Measurements from ENCODE around the gene CAMK2D. TPM values are rescaled to one million over a fixed set of nuclear protein-coding genes. Genes with fewer than 3 reads are reported as not detected.

The CAMK2D gene
- total and polyA plus RNA-seq, 7 donors = 41.2 to 183 (median 83.8) TPM

- peak overlapping the region; percentile 0 for H3K27ac ChIP-seq
- H3K9me3 ChIP-seq = no peaks in the 10 kb centered on the region
- 36 to 56% (median 43%) methylated on average over 1 of the region's 1 CpG for WGBS, 3 donors
- peaks cover 30% of the 10 kb centered on the region for H3K4me1 ChIP-seq
- no peak for TF ChIP-seq CTCF (IDR thresholded peaks at IDR 0.05)
- ATAC-seq (no peak), DNase-seq (no peak)
- intact Hi-C loops (cut with DNase I) = no loop called here
- H3K27me3 ChIP-seq (ENCODE audit: insufficient read depth in 3 of 3, low read length in 2 of 3) = no peaks in the 10 kb centered on the region
- H3K4me3 ChIP-seq = no peak overlapping the region
- no peaks in the 10 kb centered on the region for H3K36me3 ChIP-seq (ENCODE audit: insufficient read depth in 1 of 2, low read depth in 1 of 2)
Observed at GRCh38 chr4:113574636-113575103, 186.9 kb downstream of the CAMK2D start.

DNA sequence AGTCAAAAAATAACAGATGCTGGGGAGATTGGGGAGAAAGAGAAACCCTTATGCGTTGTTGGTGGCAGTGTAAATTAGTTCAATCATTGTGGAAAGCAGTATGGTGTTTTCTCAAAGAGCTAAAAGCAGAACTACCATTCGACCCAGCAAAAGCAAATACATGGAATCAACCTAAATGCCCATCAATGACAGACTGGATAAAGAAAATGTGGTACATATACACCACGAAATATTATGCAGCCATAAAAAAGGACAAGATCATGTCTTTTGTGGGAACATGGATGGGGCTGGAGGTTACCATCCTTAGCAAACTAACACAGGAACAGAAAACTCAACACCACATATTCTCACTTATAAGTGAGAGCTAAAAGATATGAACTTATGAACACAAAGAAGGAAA is 188.9 kb downstream of the CAMK2D start:
- no peaks in the 10 kb centered on the region for H3K36me3 ChIP-seq (ENCODE audit: insufficient read depth in 1 of 2, low read depth in 1 of 2)
- no peak for TF ChIP-seq CTCF (IDR thresholded peaks at IDR 0.05)
- H3K9me3 ChIP-seq = no peaks in the 10 kb centered on the region
- intact Hi-C loops (cut with DNase I) = no loop called here
- DNase-seq (no peak), ATAC-seq (no peak)
- H3K4me3 ChIP-seq = no peak overlapping the region
- H3K27me3 ChIP-seq (ENCODE audit: insufficient read depth in 3 of 3, low read length in 2 of 3) = no peaks in the 10 kb centered on the region
- WGBS, 3 donors = 95 to 97% (median 96%) methylated on average over 3 of the region's 3 CpGs
- H3K4me1 ChIP-seq = peaks cover 30% of the 10 kb centered on the region
- no peak overlapping the region for H3K27ac ChIP-seq

DNA sequence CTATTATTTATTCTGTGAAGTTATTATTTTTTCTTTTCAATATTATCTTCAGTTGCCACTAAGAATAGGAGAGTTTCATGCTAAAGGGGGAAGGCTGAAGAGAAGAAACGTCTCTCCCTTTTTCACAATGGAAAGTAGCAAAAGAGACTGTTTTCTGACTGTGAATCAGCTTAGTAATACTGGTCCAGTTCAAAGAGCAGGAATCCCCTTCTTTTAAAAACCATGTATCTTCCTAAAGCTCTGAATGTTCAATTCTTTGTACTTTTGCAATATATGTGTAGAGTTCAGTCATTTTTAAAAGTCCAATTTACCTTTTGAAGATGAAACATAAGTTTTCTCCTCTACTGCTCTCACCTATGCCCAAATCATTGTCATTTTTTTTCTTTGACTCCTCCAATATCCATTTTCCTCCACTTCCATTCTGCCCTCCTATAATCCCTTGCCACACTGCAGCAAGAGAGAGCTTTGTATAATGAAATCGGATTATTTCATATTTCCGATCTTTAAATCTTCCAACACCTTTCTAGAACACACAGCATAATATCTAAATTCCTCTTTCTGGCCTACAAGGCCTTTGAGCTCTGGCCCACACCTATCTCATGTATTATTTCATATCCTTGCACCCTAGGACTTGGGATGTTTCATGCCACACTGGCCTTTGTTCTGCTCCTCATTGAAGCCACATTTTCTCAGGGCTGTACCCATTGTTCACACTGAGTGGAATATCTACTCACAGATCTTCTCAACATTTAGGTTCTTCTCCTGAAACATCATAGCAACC is 195.3 kb downstream of the CAMK2D start:
- DNase-seq (no peak), ATAC-seq (no peak)
- no peaks in the 10 kb centered on the region for H3K36me3 ChIP-seq (ENCODE audit: insufficient read depth in 1 of 2, low read depth in 1 of 2)
- intact Hi-C loops (cut with DNase I) = no loop called here
- TF ChIP-seq CTCF (IDR thresholded peaks at IDR 0.05) = no peak
- 88 to 92% (median 91%) methylated on average over 3 of the region's 3 CpGs for WGBS, 3 donors
- H3K4me1 ChIP-seq = no peaks in the 10 kb centered on the region
- no peak overlapping the region for H3K27ac ChIP-seq
- no peaks in the 10 kb centered on the region for H3K9me3 ChIP-seq
- no peaks in the 10 kb centered on the region for H3K27me3 ChIP-seq (ENCODE audit: insufficient read depth in 3 of 3, low read length in 2 of 3)
- H3K4me3 ChIP-seq = no peak overlapping the region

DNA sequence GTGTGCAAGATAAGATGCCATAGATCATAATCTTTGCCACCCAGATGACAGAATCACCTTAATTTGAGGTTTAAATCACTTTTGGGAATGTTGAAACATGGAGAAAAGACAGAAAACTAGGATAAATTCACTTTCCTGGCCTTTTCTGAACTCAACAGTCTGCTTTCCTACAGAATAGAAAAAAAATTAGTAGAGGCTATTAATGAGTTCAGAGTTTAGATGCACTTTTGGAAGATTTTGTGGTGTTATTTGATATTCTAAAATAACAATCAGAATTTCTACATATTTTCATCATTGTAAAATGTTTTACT is 195.9 kb downstream of the CAMK2D start:
- H3K27ac ChIP-seq = no peak overlapping the region
- DNase-seq = no peak
- H3K4me1 ChIP-seq = no peaks in the 10 kb centered on the region
- intact Hi-C loops (cut with DNase I) = no loop called here
- no peaks in the 10 kb centered on the region for H3K9me3 ChIP-seq
- no peak for TF ChIP-seq CTCF (IDR thresholded peaks at IDR 0.05)
- no peak overlapping the region for H3K4me3 ChIP-seq
- no peaks in the 10 kb centered on the region for H3K27me3 ChIP-seq (ENCODE audit: insufficient read depth in 3 of 3, low read length in 2 of 3)
- no peak for ATAC-seq
- no peaks in the 10 kb centered on the region for H3K36me3 ChIP-seq (ENCODE audit: insufficient read depth in 1 of 2, low read depth in 1 of 2)

- WGBS, 3 donors = 92 to 95% (median 94%) methylated on average over 3 of the region's 3 CpGs
- Histone ChIP-seq H3K4me3 (no peak overlapping the region), H3K4me1 (no peaks in the 10 kb centered on the region), H3K27ac (no peak overlapping the region), H3K27me3 (ENCODE audit: insufficient read depth in 3 of 3, low read length in 2 of 3) (no peaks in the 10 kb centered on the region), H3K9me3 (no peaks in the 10 kb centered on the region), H3K36me3 (ENCODE audit: insufficient read depth in 1 of 2, low read depth in 1 of 2) (no peaks in the 10 kb centered on the region)
- intact Hi-C loops (cut with DNase I) = no loop called here
- TF ChIP-seq CTCF (IDR thresholded peaks at IDR 0.05) = no peak
- DNase-seq (no peak), ATAC-seq (no peak)
Observed at GRCh38 chr4:113564493-113564892, 197.0 kb downstream of the CAMK2D start.

All from psoas muscle (tissue), 8 donors.